Breast epithelium (tissue), 4 donors: ENCODE results near the gene RGL1. TPM values are rescaled to one million over a fixed set of nuclear protein-coding genes. Genes with fewer than 3 reads are reported as not detected.
A peak's percentile ranks its signal among the peaks of the same experiment; 100 is the strongest.

Experiments used
- DNase-seq, 2 donors: peaks; one replicate each; pipeline ENCODE4 v3.0.0-alpha.2; 2019; ENCODE audit warnings: low spot score in 2 of 2
- H3K27ac ChIP-seq, 2 donors: fragments of 200-600 bp; sonication (generic) in 1 of 2; one replicate each; pipeline ENCODE4 v1.5.1; 2016 to 2019; ENCODE audit warnings: mild to moderate bottlenecking in 1 of 2
- H3K27me3 ChIP-seq, 2 donors: fragments of 200-600 bp; sonication (generic) in 1 of 2; one replicate each; pipeline versions ENCODE4 v1.5.1 to v1.6.0; 2017 to 2019; ENCODE audit warnings: control low read depth in 1 of 2, mild to moderate bottlenecking in 1 of 2
- H3K36me3 ChIP-seq: fragments of 200-600 bp; one replicate; pipeline ENCODE4 v1.5.1; 2019
- H3K4me1 ChIP-seq, 2 donors: fragments of 200-600 bp; sonication (generic); one replicate each; pipeline ENCODE4 v1.5.1; 2016 to 2019; ENCODE audit warnings: control low read depth in 1 of 2
- H3K4me3 ChIP-seq, 3 donors: fragments of 200-600 bp; sonication (generic); 1 replicate in 2 of 3; 2 replicates in 1 of 3; pipeline ENCODE4 v1.5.1; 2016 to 2019; ENCODE audit warnings: mild to moderate bottlenecking in 3 of 3, moderate library complexity in 2 of 3
- H3K9me3 ChIP-seq, 2 donors: fragments of 200-600 bp; sonication (generic) in 1 of 2; one replicate each; pipeline ENCODE4 v1.5.1; 2016 to 2019; ENCODE audit warnings: control low read depth in 1 of 2
- POLR2A ChIP-seq: fragments of 450-650 bp; IDR thresholded peaks from one replicate; pipeline ENCODE4 v1.6.1; 2016; ENCODE audit warnings: antibody characterized with exemption, mild to moderate bottlenecking, moderate library complexity
- POLR2AphosphoS5 ChIP-seq, 3 donors: sonication (generic); formaldehyde crosslinking; IDR thresholded peaks; one replicate each; pipeline ENCODE4 v1.6.1; 2017; ENCODE audit warnings: antibody characterized with exemption in 3 of 3
- intact Hi-C: fragments of 100-400 bp; cut with DNase I; formaldehyde crosslinking; loops from one replicate; pipeline ENCODE4 v1.15.1; 2023; ENCODE audit warnings: low total_unique reads
- total RNA-seq, 3 donors: library from RNA; depleted of rRNA; stranded (reverse); fragments of >200 nt; gene quantifications; one replicate each; pipeline ENCODE4 v1.1.0, GENCODE V29; 2016
- TF ChIP-seq, protein P1 (sequence below), 3 donors: fragments of 450-650 bp; IDR thresholded peaks; one replicate each; pipeline ENCODE4 v1.5.1; 2016 to 2017; ENCODE audit warnings: antibody characterized with exemption in 3 of 3, mild to moderate bottlenecking in 3 of 3, moderate library complexity in 3 of 3

The RGL1 gene
- total RNA-seq, 3 donors from 2014 or later, result 24.9 to 70.2 (median 26.8) TPM

GRCh38 chr1:183886083-183886828 lies 81.3 kb downstream of the RGL1 start:
- Histone ChIP-seq H3K4me1 (peaks cover 0 to 13% of the 10 kb centered on the region in 2 donors), H3K27ac (no peak overlapping the region), H3K27me3 (no peaks in the 10 kb centered on the region), H3K36me3 (no peaks in the 10 kb centered on the region), H3K4me3 (no peak overlapping the region), H3K9me3 (no peaks in the 10 kb centered on the region)
- intact Hi-C loops, result no loop called here
- no peak for TF ChIP-seq POLR2A
- TF ChIP-seq, protein P1, sequence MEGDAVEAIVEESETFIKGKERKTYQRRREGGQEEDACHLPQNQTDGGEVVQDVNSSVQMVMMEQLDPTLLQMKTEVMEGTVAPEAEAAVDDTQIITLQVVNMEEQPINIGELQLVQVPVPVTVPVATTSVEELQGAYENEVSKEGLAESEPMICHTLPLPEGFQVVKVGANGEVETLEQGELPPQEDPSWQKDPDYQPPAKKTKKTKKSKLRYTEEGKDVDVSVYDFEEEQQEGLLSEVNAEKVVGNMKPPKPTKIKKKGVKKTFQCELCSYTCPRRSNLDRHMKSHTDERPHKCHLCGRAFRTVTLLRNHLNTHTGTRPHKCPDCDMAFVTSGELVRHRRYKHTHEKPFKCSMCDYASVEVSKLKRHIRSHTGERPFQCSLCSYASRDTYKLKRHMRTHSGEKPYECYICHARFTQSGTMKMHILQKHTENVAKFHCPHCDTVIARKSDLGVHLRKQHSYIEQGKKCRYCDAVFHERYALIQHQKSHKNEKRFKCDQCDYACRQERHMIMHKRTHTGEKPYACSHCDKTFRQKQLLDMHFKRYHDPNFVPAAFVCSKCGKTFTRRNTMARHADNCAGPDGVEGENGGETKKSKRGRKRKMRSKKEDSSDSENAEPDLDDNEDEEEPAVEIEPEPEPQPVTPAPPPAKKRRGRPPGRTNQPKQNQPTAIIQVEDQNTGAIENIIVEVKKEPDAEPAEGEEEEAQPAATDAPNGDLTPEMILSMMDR (IDR thresholded peaks at IDR 0.05), result no peak
- no peak for TF ChIP-seq POLR2AphosphoS5 (IDR thresholded peaks at IDR 0.05)
- DNase-seq, result no peak

- intact Hi-C loops, result no loop called here
- TF ChIP-seq POLR2AphosphoS5 (IDR thresholded peaks at IDR 0.05), result no peak
- TF ChIP-seq POLR2A, result no peak
- TF ChIP-seq, protein P1 (IDR thresholded peaks at IDR 0.05), result no peak
- no peaks in the 10 kb centered on the region for H3K9me3 ChIP-seq
- no peak overlapping the region for H3K4me3 ChIP-seq
- DNase-seq, result no peak
- H3K36me3 ChIP-seq, result no peaks in the 10 kb centered on the region
- no peaks in the 10 kb centered on the region for H3K27me3 ChIP-seq
- peaks cover 0 to 10% of the 10 kb centered on the region in 2 donors for H3K4me1 ChIP-seq
- no peak overlapping the region for H3K27ac ChIP-seq
Observed at GRCh38 chr1:183886853-183887252, 81.9 kb downstream of the RGL1 start.

- DNase-seq, result no peak
- intact Hi-C loops, result no loop called here
- H3K4me3 ChIP-seq, result no peak overlapping the region
- TF ChIP-seq POLR2AphosphoS5 (IDR thresholded peaks at IDR 0.05), result no peak
- TF ChIP-seq, protein P1 (IDR thresholded peaks at IDR 0.05), result no peak
- no peak for TF ChIP-seq POLR2A
- H3K27ac ChIP-seq, result peak overlapping the region in 1 of 2 donors; percentile 27
- H3K36me3 ChIP-seq, result no peaks in the 10 kb centered on the region
- H3K27me3 ChIP-seq, result no peaks in the 10 kb centered on the region
- H3K9me3 ChIP-seq, result no peaks in the 10 kb centered on the region
- no peaks in the 10 kb centered on the region for H3K4me1 ChIP-seq
Observed at GRCh38 chr1:183887826-183888819, 83.2 kb downstream of the RGL1 start.

GRCh38 chr1:183889095-183889494 lies 84.2 kb downstream of the RGL1 start:
- H3K9me3 ChIP-seq, result no peaks in the 10 kb centered on the region
- no peak for DNase-seq
- peak overlapping the region in 1 of 2 donors; percentile 46 for H3K27ac ChIP-seq
- TF ChIP-seq POLR2AphosphoS5 (IDR thresholded peaks at IDR 0.05) (no peak), POLR2A (no peak)
- TF ChIP-seq, protein P1 (IDR thresholded peaks at IDR 0.05), result no peak
- H3K27me3 ChIP-seq, result no peaks in the 10 kb centered on the region
- no peaks in the 10 kb centered on the region for H3K36me3 ChIP-seq
- no peak overlapping the region for H3K4me3 ChIP-seq
- H3K4me1 ChIP-seq, result no peaks in the 10 kb centered on the region
- intact Hi-C loops, result no loop called here
